ENCODE results near the gene SLC22A31. TPM values are rescaled to one million over a fixed set of nuclear protein-coding genes. Genes with fewer than 3 reads are reported as not detected.

Gene SLC22A31
- total and polyA plus RNA-seq, 9 of the 15 experiments (the other 6 are each of a cell fraction or from before 2014, with no cell fraction given): 0.29 to 2.2 (median 0.47) TPM; not detected in 3

DNA sequence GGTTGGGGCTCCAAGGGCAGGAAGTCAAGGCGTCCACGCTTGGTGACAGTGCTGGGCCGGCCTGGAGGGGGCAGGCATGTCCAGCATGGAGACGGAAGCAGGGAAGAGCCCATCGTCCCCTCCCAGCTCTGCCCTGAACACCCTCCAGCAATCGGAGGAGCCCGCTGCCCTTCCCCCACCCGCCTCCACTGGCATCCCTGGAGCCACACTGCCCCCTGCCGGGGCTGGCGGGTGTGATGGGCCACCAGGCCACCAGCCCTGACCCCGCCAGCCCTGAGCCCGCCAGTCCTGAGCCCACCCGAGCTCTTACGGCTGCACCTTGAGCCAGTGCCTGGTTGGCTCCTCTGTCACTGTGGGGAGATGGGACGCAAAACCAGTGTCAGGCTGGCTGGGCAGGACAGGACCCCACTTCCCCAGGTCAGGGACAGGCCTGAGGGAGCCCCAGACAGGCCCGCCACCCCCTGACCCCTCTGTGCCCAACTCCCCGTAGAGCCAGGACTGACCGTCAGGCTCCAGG, 32.9 kb downstream of the SLC22A31 start (continued):
- TF ChIP-seq, protein P1, sequence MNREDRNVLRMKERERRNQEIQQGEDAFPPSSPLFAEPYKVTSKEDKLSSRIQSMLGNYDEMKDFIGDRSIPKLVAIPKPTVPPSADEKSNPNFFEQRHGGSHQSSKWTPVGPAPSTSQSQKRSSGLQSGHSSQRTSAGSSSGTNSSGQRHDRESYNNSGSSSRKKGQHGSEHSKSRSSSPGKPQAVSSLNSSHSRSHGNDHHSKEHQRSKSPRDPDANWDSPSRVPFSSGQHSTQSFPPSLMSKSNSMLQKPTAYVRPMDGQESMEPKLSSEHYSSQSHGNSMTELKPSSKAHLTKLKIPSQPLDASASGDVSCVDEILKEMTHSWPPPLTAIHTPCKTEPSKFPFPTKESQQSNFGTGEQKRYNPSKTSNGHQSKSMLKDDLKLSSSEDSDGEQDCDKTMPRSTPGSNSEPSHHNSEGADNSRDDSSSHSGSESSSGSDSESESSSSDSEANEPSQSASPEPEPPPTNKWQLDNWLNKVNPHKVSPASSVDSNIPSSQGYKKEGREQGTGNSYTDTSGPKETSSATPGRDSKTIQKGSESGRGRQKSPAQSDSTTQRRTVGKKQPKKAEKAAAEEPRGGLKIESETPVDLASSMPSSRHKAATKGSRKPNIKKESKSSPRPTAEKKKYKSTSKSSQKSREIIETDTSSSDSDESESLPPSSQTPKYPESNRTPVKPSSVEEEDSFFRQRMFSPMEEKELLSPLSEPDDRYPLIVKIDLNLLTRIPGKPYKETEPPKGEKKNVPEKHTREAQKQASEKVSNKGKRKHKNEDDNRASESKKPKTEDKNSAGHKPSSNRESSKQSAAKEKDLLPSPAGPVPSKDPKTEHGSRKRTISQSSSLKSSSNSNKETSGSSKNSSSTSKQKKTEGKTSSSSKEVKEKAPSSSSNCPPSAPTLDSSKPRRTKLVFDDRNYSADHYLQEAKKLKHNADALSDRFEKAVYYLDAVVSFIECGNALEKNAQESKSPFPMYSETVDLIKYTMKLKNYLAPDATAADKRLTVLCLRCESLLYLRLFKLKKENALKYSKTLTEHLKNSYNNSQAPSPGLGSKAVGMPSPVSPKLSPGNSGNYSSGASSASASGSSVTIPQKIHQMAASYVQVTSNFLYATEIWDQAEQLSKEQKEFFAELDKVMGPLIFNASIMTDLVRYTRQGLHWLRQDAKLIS (CRISPR knock-in tag; IDR thresholded peaks at IDR 0.05): peak; percentile 88; the same call in 1 of the 2 replicates
- TF ChIP-seq MBD2 (IDR thresholded peaks at IDR 0.05; ENCODE audit: borderline replicate concordance, low read depth): no peak
- peak; percentile 89 to 94 for TF ChIP-seq MAZ (CRISPR knock-in tag; conservative IDR thresholded peaks at IDR 0.05 in 1 of 2, IDR thresholded peaks at IDR 0.05 in 1 of 2)
- TF ChIP-seq, protein P2, sequence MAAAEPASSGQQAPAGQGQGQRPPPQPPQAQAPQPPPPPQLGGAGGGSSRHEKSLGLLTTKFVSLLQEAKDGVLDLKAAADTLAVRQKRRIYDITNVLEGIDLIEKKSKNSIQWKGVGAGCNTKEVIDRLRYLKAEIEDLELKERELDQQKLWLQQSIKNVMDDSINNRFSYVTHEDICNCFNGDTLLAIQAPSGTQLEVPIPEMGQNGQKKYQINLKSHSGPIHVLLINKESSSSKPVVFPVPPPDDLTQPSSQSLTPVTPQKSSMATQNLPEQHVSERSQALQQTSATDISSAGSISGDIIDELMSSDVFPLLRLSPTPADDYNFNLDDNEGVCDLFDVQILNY (CRISPR knock-in tag; IDR thresholded peaks at IDR 0.05): no peak
- TF ChIP-seq POLR2AphosphoS5 (IDR thresholded peaks at IDR 0.05; ENCODE audit: control insufficient read depth, insufficient read depth, low read depth, low read length): no peak
- no peak for TF ChIP-seq ESRRB (CRISPR knock-in tag; IDR thresholded peaks at IDR 0.05; ENCODE audit: borderline replicate concordance)
- TF ChIP-seq DMBX1 (CRISPR knock-in tag; IDR thresholded peaks at IDR 0.05; ENCODE audit: borderline replicate concordance): no peak
- TF ChIP-seq SRSF1 (IDR thresholded peaks at IDR 0.05; ENCODE audit: low read depth, low read length): no peak
- no peak for TF ChIP-seq SETDB1 (IDR thresholded peaks at IDR 0.05; ENCODE audit: low read length)
- peak; percentile 33 for TF ChIP-seq CBFA2T3 (IDR thresholded peaks at IDR 0.05)
- no peak for TF ChIP-seq MAFF (IDR thresholded peaks at IDR 0.05; ENCODE audit: low read length)
- no peak for TF ChIP-seq THRAP3 (IDR thresholded peaks at IDR 0.05; ENCODE audit: borderline replicate concordance)
- TF ChIP-seq ZNF695 (CRISPR knock-in tag; IDR thresholded peaks at IDR 0.05): no peak
- 0 out of 2 replicates have a peak, but pooled peaks have one; percentile 45 for TF ChIP-seq RBFOX2 (IDR thresholded peaks at IDR 0.05; ENCODE audit: low read depth, low read length)
- no peak; the same call in 1 of the 2 replicates for TF ChIP-seq NFRKB (IDR thresholded peaks at IDR 0.05; ENCODE audit: low read depth)
- TF ChIP-seq NFIX (CRISPR knock-in tag; IDR thresholded peaks at IDR 0.05; ENCODE audit: low read depth): no peak
- TF ChIP-seq EWSR1 (IDR thresholded peaks at IDR 0.05; ENCODE audit: borderline replicate concordance, low read depth, partially characterized antibody): no peak
- no peak for TF ChIP-seq EP400 (IDR thresholded peaks at IDR 0.05)
- peak; percentile 60 for TF ChIP-seq NEUROD1 (IDR thresholded peaks at IDR 0.05; ENCODE audit: borderline replicate concordance, low read depth, low read length, partially characterized antibody)
- no peak; the same call in 1 of the 2 replicates for TF ChIP-seq GATAD2B (IDR thresholded peaks at IDR 0.05; ENCODE audit: borderline replicate concordance)
- TF ChIP-seq HOMEZ (CRISPR knock-in tag; IDR thresholded peaks at IDR 0.05): no peak
- no peak for TF ChIP-seq TBL1XR1 (IDR thresholded peaks at IDR 0.05; ENCODE audit: low read length in 2 of 2)
- TF ChIP-seq TCF3 (CRISPR knock-in tag; IDR thresholded peaks at IDR 0.05): no peak; the same call in 1 of the 2 replicates
